HL-60/S4 (cell line): Measurements from ENCODE around the gene HAUS6.
"Not testable (repeated sequence)": the region's sequence is repeated elsewhere in the genome, so short reads cannot be mapped to it uniquely, and the experiment has no call there.

Experiments
- in situ Hi-C: fragments of 300-500 bp; cut with MboI; formaldehyde crosslinking; loops from 2 replicates; pipeline ENCODE4 v1.14.3; 2022; ENCODE audit warnings: low sequenced_read_pairs

Gene HAUS6, protein sequence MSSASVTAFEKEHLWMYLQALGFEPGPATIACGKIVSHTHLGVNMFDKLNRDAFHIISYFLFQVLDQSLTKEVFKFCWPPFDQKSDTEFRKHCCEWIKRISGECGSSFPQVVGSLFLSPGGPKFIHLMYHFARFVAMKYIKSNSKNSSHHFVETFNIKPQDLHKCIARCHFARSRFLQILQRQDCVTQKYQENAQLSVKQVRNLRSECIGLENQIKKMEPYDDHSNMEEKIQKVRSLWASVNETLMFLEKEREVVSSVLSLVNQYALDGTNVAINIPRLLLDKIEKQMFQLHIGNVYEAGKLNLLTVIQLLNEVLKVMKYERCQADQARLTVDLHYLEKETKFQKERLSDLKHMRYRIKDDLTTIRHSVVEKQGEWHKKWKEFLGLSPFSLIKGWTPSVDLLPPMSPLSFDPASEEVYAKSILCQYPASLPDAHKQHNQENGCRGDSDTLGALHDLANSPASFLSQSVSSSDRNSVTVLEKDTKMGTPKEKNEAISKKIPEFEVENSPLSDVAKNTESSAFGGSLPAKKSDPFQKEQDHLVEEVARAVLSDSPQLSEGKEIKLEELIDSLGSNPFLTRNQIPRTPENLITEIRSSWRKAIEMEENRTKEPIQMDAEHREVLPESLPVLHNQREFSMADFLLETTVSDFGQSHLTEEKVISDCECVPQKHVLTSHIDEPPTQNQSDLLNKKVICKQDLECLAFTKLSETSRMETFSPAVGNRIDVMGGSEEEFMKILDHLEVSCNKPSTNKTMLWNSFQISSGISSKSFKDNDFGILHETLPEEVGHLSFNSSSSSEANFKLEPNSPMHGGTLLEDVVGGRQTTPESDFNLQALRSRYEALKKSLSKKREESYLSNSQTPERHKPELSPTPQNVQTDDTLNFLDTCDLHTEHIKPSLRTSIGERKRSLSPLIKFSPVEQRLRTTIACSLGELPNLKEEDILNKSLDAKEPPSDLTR

GRCh38 chr9:19102631-19103345 is at the start of gene HAUS6:
Gene HAUS6, minus strand, starts transcription at chr9:19102904. Its CDS starts 253 bp downstream, at chr9:19102651.
- in situ Hi-C loops: no loop called here

DNA sequence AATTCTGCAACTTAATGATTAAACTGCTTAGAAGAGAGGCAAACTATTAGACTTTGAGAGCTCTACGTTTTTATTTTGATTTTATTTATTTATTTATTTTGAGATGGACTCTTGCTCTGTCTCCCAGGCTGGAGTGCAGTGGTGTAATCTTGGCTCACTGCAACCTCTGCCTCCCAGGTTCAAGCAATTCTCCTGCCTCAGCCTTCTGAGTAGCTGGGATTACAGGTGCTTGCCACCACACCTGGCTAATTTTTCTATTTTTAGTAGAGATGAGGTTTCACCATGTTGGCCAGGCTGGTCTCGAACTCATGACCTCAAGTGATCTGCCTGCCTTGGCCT is 49.4 kb upstream of the HAUS6 start:
- in situ Hi-C loops: not testable (repeated sequence)

GRCh38 chr9:19151425-19152159 is 48.9 kb upstream of the HAUS6 start:
- in situ Hi-C loops: no loop called here

GRCh38 chr9:19149230-19149629 is 46.5 kb upstream of the HAUS6 start:
- in situ Hi-C loops: no loop called here

- in situ Hi-C loops: no loop called here
These were observed 45.5 kb upstream of the HAUS6 start for GRCh38 chr9:19148187-19148586.

GRCh38 chr9:19146441-19147024 is 43.8 kb upstream of the HAUS6 start:
- in situ Hi-C loops: no loop called here

DNA sequence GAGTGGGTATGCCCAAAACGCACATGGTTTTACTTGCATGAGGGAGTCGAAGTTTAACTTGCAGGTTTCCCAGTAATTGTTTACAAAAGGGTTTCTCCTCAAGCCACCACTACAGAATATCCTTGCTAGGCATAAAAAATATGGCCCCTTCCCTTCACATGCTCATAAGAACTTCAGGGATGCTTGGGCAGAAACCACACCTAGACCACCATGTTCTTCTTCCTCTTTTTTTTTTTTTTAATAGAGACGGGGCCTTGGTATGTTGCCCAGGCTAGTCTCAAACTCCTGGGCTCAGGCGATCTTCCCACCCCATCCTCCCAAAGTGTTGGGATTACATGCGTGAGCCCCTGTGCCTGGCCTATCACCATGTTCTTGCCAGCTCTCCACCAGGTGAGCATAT is 43.2 kb upstream of the HAUS6 start:
- in situ Hi-C loops: no loop called here

- in situ Hi-C loops: no loop called here
These were observed 37.6 kb upstream of the HAUS6 start for GRCh38 chr9:19140259-19140658.

DNA sequence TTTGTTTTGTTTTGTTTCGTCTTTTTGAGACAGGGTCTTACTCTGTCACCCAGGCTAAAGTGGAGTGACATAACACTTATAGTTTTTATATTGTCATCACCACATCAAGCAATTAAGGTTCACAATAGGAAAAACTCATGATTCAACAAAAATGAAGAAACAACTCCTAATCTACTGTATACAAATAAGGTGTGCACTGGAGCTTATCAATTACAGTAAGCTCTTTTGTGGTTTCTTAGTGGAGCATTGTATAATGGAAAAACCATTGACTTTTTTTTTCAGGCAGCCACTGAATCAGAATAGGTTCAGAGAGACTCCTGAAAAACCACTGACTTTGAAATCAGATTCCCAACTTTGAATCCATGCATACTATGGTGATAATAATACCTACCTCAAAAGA is 35.4 kb upstream of the HAUS6 start:
- in situ Hi-C loops: no loop called here

GRCh38 chr9:19137282-19137681 is 34.6 kb upstream of the HAUS6 start:
- in situ Hi-C loops: no loop called here

DNA sequence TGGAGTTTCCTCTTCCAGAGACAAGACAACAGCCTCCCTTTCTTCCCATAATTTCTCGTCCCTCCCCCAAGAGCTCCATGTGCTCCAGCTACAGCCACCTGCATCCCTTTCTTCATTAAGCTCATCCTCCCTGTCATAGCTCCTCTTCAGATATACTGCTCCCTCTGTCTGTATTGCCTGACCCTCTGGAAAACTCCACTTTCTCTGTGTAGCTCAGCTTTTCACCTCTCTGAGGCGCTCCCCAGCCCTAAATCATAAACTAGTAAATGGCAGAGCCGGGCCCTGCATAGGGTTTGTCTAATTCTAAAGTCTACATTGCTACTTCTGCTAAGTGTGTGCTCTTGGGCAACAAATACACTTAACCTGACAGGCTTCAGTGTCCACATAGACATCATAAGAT is 33.4 kb upstream of the HAUS6 start:
- in situ Hi-C loops: no loop called here

- in situ Hi-C loops: no loop called here
These were observed 31.0 kb upstream of the HAUS6 start for GRCh38 chr9:19133549-19134345.

DNA sequence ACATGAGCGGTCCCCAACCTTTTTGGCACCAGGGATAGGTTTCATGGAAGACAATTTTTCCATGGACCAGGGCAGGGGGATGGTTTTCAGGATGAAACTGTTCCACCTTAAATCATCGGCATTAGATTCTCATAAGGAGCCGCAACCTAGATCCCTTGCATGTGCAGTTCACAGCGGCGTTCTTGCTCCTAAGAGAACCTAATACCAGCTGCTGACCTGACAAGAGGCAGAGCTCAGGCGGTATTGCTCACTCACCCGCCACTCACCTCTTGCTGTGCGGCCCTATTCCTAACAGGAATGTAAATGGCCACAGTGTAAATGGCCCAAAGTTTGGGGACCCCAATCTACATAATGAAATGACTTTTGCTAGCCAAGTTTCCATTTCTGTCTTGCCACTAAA is 27.7 kb upstream of the HAUS6 start:
- in situ Hi-C loops: no loop called here

- in situ Hi-C loops: no loop called here
These were observed 25.3 kb upstream of the HAUS6 start for GRCh38 chr9:19127871-19128500.

GRCh38 chr9:19124430-19124793 is 21.7 kb upstream of the HAUS6 start:
- in situ Hi-C loops: no loop called here

- in situ Hi-C loops: no loop called here
These were observed 19.9 kb upstream of the HAUS6 start for GRCh38 chr9:19122490-19123042.

DNA sequence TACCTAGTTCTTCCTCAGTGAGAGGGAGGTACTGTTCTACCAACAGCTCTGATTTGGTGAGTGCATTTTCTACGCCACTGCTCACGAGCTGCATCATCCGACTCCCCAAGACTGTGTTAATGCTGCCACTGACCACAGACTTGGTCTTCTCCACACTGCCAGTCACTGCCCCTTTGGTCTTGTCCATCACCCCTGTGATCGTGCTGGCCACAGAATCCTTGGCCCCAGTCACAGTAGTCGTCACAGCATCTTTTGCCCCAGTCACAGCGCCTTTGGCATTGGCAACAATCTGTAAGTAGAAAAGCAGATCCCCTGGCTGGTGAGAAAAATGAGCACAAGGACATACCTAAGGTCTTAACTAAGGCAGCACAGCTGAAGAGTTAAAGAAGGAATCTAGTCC is 18.2 kb upstream of the HAUS6 start:
- in situ Hi-C loops: no loop called here

DNA sequence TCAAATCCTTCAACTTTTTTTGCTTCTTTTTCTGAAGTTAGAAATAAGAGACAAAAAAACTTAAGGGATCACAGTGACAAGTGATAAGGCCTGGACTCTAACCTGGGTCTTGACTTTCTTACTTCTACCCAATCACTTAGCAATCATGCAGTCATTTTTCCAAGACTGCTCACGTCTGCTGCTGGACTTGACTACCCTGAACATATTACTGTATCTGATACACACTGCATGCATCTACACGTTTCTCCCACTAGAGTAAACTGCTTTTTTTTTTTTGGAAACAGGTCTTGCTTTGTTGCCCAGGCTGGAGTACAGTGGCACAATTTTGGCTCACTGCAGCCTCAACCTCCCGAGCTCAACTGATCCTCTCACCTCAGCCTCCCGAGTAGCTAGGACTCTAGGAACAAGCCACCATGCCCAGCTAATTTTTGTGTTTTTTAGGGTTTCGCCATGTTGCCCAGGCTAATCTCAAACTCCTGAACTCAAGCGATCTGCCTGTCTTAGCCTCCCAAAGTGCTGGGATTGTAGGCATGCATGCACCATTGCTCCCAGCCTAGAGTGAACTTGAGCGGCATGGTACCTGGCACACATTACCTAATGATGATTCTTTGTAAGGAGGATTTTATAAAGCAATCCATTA is 17.2 kb upstream of the HAUS6 start:
- in situ Hi-C loops: no loop called here
